Heart left ventricle (tissue), 13 donors: Measurements from ENCODE around the gene MLPH.

Source experiments
- CTCF ChIP-seq, 12 donors: fragments of 200-600 bp; sonication (generic) in 4 of 12; IDR thresholded peaks; one replicate each; pipeline versions ENCODE4 v1.5.0 to v1.8.0; 2018 to 2022; ENCODE audit warnings: antibody characterized with exemption in 12 of 12, mild to moderate bottlenecking in 5 of 12
- POLR2A ChIP-seq, 2 donors: fragments of 450-650 bp; IDR thresholded peaks; one replicate each; pipeline ENCODE4 v1.6.1; 2017; ENCODE audit warnings: antibody characterized with exemption in 2 of 2, mild to moderate bottlenecking in 2 of 2, moderate library complexity in 2 of 2
- donor health status: ischemic (EF 13 %, LVEDD 7.1; RV severe dilation, severe dysfunction).
- donor health status: DM: no; HTN: yes; CAD: no.
- donor health status: DM: no; HTN: no; CAD: no.
- donor health status: ischemic (EF 25% LVEDD 6.9; RV normal size, moderate dysfunction).
- donor health status: ischemic (EF 25% LVEDD 5.7; RV mildly dilated, moderate dysfunction).
- donor health status: ischemic (EF 35%, LVEDD 5.7; RV mildly dilated, moderate dysfunction).
- donor health status: nonischemic (EF 11% LVEDD 7.7; RV severe dilation, severe dysfunction).
- donor health status: DM: yes; HTN: yes; CAD: no.
- donor health status: PGD.
- donor health status: ischemic (EF 29% LVEDD 5.4; RV normal size, mild dysfunction).
- donor health status: nonischemic (EF 23%, LVEDD 6.1; RV moderate dilation, normal function).

- TF ChIP-seq CTCF (IDR thresholded peaks at IDR 0.05) = no peak
- TF ChIP-seq POLR2A (IDR thresholded peaks at IDR 0.05) = no peak
Observed at GRCh38 chr2:237585590-237586221, 98.7 kb downstream of the MLPH start.
